HuH-7 (cell line): Measurements from ENCODE around the gene SKI.

Experiments
- DNase-seq: peaks from one replicate; pipeline ENCODE4 v3.0.0; 2011; ENCODE audit warnings: low spot score

SKI gene

DNA sequence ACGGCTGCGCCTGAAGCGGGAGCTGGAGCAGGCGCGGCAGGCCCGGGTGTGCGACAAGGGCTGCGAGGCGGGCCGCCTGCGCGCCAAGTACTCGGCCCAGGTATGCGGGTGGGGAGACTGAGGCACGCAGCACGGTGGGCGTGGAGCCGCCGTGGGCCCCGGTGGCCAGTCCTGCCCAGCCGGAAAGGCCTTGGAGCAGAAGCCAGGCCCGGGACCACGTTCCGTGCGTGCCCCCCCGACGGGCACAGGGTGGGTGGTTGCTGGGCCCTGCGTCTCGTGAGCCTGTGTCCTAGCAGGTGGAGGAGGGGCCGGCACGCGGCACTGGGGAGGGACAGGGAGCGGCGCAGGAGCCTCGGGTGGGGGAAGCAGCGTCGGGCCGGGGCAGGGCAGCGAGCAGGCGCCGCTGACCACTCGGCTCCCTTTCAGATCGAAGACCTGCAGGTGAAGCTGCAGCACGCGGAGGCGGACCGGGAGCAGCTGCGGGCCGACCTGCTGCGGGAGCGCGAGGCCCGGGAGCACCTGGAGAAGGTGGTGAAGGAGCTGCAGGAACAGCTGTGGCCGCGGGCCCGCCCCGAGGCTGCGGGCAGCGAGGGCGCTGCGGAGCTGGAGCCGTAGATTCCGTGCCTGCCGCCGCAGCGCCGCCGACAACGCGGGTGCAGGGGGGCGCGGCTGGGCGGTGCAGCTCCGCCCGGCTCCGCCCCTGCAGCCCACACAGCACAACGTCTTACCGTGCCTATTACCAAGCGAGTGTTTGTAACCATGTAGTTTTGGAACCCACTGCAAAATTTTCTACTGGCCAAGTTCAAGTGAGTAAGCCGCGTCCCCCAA lies 78.2 kb downstream of the SKI start:
- no peak for DNase-seq

DNA sequence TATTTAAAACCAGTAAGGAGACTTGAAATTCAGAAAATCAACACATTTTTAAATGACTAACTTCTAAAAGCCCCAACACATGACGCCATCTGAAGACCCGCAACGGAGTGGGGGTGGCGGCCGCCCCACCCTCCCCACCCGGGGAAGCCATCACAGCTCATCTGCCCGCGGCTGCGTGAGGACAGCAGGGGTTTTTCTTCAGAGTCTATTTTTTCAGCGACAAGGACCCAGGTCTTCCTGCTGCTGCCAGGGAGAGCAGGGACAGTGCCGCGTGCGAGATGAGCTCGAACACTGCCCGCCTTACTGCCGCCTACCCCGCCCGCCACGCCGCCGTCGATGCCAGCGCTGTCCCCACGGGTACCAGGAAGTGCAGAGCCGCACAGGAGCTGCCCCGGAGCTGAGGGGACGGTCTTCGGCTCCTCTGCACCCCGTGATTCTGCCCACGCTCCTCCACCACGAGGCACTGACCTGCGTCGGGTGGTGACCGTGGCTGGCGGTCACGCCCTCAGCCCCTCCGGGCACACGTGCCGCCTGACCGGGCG lies 79.0 kb downstream of the SKI start:
- no peak for DNase-seq

- DNase-seq: no peak
Measured at GRCh38 chr1:2307972-2308371, 79.9 kb downstream of the SKI start.

GRCh38 chr1:2308844-2309243 lies 80.7 kb downstream of the SKI start:
- no peak for DNase-seq

GRCh38 chr1:2310332-2311183 lies 82.4 kb downstream of the SKI start:
- no peak for DNase-seq

DNA sequence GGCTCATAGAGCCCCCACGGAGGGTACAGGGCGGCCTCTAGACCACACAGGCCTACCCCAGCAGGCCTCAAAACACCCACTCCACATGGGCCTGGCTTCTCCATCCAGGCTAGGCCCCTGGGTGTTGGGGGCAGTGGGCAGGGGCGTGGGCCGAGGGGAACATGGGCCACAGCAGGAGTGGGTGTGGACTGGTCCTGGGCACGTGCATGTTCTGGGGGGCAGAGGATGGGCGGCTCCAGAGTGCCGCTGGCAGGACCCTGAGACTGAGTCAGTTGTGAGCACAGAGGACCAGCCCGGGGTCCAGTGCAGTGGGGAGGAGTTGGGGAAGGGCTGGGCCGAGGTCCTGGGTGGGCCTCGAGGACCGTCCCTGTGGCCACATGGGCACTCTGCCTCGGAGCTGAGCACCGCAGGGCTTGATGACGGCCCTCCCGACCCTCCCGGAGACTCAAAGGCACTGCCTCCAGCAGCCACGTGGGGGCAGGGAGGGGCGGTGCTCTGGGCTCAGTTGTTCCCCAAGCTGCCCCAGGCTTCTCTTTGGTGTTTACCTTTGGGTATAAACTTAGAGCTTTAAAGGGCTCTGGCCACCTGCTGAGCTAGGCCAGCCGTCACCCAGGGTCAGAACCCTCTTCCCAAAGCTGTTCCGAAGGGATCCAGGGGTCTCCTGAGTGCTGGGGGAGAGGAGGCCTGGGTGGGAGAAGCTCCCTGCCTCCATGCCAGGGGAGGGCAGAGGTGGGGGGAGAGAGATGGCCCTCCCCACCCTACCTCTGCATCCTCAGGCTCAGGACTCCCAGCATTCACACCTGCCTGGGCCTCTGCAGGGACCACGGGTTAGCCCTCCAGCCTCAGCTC lies 83.3 kb downstream of the SKI start:
- peak; percentile 94 for DNase-seq

GRCh38 chr1:2312160-2312514 lies 84.0 kb downstream of the SKI start:
- no peak for DNase-seq

- no peak for DNase-seq
Measured at GRCh38 chr1:2312515-2313301, 84.6 kb downstream of the SKI start.

DNA sequence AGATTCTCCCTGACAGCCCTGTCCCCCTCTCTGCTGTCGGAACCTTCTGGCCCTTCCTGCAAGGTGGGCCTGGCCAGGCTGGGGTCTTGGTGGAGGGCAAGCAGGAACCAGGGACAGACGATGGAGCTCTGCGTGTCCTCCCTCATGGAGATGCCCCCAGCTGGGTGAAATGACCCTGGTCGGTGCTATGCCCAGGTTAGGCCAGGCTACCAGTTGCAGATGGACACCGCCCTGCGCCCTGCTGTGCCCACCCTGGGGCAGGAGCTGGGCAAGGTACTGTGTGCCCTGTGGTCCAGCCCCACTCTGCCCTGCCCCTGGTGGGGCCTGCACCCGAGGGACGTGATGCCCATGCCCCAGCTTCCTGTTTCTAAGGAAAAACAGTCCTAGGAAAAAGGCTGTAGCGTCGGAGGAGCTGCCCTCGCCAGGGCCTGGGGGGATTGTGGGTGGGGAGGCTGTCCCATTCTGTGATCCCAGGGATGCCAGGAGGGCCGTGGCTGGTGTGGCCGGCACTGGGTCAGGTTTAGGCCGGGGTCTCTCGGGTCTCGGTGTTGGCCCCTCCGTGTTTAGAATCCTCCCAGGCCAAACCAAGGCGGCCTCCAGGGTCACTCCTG lies 85.6 kb downstream of the SKI start:
- DNase-seq: no peak

- peak; percentile 88 for DNase-seq
Measured at GRCh38 chr1:2314273-2314802, 86.2 kb downstream of the SKI start.

DNA sequence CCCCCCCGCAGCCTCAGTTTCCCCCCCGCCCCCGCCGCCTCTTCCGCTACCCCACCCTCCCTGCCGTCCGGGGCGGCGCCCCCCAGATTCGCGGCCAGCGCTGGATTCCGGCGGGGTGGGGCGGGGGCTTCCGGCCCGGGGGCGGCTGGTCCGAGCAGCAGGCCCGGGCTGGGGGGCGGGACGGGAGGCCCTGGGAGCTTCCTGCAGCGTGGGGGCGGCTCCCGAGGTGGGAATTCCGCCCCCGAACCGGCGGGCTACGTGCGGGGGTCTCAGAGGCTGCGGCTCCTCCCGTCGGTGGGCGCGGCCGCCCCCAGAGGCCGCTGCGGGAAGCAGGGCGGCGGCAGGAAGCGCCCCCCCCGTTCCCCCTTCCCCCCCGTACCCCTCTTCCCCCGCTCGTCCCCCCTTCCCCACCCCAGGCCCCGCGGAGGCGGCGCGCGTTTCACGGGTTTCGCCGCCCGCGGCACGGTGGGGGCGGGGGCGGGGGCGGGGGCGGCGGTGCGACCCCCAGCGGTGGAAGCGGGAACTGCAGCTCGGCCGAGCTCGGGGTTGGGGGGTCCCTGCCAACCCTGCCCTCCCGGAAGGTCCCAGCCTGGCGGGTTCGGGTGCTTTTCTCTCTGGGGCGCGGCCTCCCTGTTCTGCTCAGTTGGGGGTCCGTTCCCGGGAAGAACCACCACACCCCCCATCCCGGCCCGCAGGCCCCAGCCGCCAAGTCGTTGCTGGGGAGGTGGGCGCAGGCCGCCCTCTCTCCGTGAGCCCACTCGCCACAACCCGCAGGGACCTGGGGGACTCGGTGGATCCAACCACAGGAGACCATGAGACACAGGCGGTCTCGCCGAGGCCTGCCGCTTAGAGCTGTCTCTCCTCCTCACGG lies 86.9 kb downstream of the SKI start:
- peak; percentile 89 for DNase-seq

DNA sequence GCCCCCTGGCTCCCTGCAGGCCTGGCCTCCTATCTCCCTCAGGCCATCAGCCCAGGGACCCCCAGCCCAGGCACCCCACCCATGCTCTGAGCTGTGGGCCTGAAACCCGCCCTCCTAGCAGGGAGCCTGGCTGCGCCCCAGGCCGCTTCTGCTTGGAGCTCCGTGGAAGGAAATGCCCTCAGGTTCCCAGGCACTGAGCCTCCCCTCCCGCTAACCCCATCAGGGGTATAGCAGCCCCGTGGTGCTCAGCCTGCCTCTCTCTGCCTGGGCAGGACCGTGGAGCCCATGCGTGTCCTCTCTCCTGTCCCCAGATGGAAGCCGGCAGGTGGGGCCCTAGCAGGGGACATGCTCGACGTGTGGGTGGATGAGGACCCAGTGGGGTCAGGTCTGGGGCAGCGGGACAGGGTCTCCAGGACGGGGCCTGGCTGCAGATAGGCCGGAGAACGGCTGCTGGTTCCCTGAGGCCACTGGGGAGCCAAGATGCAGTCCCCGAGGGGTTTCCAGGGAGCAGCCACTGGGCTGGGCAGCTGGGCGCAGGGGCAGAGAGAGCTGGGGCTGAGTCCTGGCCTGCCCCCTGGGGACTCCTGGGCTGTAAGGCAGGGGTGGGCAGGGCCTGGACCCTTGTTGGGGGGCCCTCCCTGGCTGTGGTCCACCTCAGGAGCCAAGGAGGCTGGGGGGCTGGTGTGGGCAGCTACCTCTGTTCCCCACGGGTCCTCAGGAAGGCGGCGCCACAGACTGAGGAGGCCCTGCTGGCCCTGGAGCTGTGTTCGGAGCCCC lies 87.7 kb downstream of the SKI start:
- DNase-seq: no peak

GRCh38 chr1:2316451-2316961 lies 88.4 kb downstream of the SKI start:
- DNase-seq: no peak

DNA sequence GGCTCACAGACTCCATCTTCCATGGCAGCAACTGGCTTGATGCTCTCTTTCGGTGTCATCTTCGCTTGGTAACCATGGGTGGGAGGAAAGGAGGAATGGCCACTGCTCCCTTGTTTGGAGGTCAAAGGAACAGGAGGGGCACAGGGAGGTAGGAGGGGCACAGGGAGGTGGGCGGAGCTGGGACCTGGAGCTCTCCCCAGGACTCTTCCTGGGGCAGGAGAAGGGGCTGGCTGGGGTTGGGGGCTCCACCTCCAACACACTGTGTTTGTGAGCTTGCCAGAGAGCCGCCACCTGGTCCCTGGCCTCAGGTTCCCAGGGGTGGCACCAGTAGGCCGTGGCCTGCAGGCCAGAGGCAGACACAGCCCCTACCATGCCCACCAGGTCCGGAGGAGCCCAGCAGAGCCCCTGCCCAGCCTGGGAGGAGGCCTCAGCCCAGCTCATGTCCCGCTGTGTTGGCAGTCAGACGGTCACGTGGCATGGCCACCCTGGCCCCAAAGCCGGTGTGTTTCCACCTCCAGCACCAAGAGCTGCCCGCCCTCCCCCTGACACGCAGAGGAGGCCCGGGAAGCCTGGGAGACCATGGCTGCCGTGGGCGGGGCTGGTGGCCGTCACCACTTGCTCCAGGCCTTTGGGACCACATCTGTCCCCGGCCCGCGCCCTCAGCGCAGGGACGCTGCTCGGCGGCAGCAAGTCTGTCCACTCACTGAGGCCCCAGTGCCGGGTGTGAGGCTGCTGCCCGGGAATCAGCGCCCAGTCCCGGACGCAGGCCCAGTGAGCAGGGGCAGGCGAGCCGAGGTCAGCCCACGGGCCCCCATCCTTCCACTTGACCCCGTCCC lies 89.3 kb downstream of the SKI start:
- DNase-seq: no peak

- no peak for DNase-seq
Measured at GRCh38 chr1:2318314-2319278, 90.5 kb downstream of the SKI start.

DNA sequence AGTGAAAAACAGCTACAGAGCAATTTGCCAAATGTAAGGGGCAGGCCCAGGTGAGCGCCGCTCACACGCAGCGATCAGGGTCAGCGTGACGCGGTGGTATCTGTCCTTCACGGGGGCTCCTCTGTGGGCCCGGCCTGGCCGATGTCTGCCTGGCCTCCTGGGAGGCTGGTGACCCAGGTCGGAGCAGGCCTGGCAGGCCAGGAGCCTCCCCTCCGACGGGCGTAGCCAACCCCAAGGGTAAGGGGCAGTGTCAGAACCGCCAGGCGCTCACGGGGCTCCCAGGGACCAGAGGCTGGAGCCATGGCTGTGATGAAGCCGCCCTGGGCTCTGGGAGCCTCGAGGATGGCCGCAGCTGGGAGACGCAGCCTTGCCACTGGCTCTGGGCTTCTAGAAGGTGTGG lies 91.2 kb downstream of the SKI start:
- DNase-seq: no peak
